ENCODE results near the gene CECR2.
"Not testable (repeated sequence)": the region's sequence is repeated elsewhere in the genome, so short reads cannot be mapped to it uniquely, and the experiment has no call there.

Gene CECR2

DNA sequence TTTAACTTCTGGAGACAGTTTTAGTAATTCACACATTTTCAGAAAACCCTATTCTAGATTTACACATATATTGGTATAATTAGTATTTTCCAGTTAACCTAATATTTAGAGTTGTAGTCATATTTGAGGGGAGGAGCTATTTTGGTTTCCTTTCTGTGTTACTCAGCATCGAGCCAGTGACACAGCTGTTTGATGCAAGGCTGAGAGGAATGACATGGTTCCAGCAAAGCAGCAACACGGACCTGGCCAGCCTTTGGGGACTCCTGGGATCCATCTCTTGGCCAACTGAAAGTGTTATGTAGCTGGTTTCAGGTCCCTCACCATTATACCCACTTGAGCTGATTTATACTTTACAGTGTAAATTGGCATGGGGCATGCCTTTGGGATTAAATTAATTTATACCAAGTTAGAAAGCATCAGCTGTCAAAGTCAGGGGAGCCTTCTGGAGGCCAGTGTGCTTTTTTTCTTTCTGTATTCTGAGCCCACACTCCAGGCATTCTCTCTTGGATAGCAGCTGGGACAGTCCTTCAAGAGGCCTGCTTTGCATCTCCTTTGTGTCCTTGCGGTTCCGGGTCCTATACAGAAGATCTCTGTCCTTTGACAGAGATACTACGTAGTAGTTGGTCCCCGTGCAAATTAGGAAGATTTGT is 102.8 kb downstream of the CECR2 start:
- no peak for DNase-seq

DNA sequence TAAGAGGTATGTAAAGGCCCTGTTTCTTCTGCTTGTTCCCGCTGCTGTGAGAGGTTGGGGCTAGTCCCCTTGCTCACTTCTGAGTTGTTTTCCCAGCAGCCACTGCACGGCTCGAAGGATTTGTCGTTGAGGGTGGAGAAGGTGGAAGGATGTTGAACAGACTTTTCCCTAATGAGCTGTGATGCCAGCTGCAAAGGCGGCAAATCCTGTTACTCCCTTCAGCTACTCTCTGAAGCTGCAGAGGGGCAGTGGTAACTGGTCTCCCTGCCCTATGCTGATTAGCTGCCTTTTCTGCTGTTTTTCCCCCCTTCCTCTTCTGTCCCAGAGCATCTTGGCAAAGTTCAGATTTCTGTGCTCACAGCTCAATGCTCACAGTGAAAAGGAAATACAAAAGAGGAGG is 103.7 kb downstream of the CECR2 start:
- no peak for DNase-seq

- no peak for DNase-seq
Observed at GRCh38 chr22:17475318-17476230, 106.3 kb downstream of the CECR2 start.

GRCh38 chr22:17476838-17477237 is 107.6 kb downstream of the CECR2 start:
- no peak for DNase-seq

- DNase-seq: no peak
Observed at GRCh38 chr22:17477391-17477833, 108.2 kb downstream of the CECR2 start.

DNA sequence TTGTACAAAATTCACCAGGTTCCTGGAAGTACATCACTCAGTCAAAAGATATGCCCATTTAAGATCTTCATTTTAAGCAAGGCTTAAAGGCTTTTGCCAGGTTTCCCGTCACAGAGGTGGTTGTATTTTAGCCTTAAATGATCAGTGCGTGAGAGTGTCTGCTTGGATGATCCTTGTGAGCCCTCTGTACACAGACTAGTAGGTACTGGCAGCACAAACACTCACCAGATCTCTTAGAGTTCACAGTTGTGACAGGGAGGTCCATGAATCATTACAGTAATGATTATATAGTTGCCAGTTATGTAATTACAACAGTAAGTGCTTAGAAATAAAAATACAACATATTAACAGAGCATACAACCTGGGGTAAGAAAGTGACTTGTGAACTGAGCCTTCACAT is 109.9 kb downstream of the CECR2 start:
- no peak for DNase-seq

DNA sequence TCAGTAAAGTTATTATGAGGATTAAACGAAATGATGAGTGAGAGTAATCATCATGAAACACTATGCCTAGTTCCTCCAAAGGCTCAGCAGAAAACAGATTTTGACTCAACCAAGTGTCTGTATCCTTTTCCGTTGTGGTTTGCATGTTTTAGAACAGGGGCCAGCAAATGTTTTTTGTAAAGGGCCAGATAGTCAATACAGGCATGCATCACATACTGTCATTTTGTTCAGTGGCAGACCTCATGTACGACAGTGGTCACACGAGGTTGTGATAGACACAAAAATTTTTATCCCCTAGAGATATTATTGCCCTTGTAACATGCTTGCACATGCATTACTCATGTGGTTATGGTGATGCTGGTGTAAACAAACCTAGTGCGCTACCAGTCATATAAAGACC is 112.2 kb downstream of the CECR2 start:
- DNase-seq: no peak

GRCh38 chr22:17483688-17484372 is 114.6 kb downstream of the CECR2 start:
- no peak for DNase-seq

DNA sequence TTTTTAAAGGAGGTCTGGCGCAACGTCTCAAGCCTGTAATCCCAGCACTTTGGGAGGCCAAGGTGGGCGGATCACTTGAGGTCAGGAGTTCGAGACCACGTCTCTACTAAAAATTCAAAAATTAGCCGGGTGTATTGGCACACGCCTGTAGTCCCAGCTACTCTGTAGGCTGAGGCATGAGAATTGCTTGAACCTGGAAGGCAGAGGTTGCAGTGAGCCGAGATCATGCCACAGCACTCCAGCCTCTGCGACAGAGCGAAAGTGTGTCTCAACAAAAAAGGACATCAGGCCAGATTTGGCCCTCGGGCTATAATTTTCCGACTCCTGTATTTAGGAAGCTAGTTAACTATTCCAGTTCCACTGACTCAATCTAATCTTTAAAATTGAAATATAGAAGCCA is 115.3 kb downstream of the CECR2 start:
- DNase-seq: no peak

GRCh38 chr22:17486313-17486712 is 117.1 kb downstream of the CECR2 start:
- DNase-seq: no peak

- no peak for DNase-seq
Observed at GRCh38 chr22:17486719-17487118, 117.5 kb downstream of the CECR2 start.

- DNase-seq: no peak
Observed at GRCh38 chr22:17489101-17489500, 119.8 kb downstream of the CECR2 start.

GRCh38 chr22:17491090-17491640 is 121.9 kb downstream of the CECR2 start:
- no peak for DNase-seq

DNA sequence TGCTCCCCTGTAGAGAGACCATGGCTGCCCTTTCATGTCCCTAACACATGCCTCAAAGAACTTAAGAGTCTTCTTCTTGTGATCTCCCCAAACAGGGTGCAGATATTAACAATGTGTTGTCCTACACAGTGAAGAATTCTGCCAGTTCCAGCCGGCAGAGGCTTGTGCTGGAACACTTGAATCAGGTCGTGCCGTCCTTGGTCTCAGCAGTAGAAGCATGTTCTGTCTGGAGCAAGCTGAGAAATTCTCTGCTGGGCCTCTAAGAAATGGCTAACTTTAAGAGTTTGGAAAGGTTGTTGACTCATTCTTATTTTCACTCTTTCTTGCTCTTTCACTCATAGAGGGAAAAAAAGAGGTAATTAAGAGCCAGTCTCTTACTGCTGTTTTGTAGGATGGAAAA is 123.0 kb downstream of the CECR2 start:
- DNase-seq: no peak

DNA sequence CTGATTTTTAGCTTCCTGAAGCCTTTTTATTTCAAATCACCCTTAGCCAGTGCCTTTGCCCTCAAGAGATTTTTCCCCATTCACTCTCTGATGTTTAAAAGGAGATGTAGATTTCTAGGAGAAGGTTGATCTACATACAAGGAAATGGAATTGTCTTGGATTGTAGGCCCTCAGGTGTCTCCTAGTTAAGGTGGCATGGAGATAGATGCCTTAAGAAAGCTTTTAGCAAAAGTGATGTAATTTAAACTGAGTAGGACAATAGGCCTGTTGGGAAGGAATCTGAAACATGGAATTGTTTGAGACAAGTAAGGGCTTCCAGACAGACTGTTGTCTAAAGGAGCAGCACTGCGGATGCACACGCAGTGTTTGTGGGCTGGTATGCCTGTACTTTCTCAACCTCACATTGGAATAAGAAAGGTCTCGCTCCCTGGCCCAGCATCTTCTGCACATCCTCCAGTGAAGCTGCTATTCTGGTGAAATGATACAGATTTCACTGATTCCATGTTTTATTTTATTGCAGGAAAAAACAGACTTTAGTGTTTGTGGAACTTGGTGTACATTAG is 124.2 kb downstream of the CECR2 start:
- DNase-seq: no peak

- DNase-seq: no peak
Observed at GRCh38 chr22:17496841-17497240, 127.6 kb downstream of the CECR2 start.

DNA sequence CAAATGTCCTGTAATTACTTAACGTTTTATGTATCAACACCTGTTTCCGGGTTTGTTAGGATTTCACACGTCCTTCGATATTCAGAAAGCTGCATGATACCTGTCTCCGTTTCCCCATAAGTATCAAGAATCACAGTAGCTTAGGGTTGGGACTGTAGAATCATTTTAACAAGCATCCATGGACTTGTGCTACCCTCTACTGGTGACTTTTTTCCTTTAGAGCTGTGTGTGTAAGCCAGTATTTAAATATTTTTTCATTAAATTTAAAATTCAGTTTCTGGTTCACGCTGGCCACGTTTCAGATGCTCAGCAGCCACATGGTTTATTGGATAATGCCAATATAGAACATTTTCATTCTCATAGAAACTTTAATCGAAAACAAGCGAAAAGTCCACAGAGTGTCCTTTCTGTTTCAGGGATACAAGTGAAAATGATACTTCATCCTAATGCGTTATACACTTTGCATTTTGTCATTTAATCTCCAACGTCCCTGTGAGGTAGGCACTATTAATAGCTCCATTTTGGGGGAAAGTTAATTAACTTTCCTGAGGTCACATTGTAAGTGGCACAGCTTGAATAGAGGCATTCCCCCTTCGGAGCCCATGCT is 132.5 kb downstream of the CECR2 start:
- DNase-seq: peak; percentile 66

DNA sequence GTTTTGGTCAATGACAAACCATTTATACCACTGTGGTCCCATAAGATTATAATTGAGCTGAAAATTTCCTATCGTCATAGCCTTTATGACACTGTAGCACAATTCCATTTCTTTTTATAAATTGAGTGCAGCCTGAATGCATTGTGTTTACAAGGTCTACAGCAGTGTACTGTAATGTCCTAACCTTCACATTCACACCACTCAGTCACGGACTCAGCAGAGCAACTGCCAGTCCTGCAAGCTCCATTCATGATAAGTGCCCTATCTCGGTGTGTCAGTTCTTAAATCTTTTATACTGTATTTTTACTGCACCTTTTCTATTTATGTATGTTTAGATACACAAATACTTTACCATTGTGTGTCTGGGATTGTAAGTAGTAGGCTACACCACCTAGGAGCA is 138.8 kb downstream of the CECR2 start:
- no peak for DNase-seq

GRCh38 chr22:17512960-17513359 is 143.7 kb downstream of the CECR2 start:
- DNase-seq: no peak

DNA sequence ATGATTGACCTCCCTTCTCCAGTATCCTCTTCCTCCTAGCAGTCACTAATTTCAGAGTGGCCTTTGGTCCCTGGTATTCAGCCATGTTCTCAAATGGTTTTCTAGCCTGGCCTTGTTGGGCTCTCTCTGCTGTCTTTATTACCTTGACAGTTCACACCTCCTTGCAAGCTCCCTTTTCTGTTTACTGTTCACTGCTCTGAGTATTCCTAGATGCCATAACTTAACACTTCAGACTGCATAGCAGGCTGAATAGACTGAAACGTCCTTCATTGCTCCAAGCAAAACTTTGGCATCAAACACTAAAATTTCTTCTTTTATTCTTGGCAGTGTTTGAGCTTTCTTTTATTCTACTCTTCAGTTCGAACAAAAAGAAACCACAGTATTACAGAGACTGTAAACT is 144.4 kb downstream of the CECR2 start:
- no peak for DNase-seq

DNA sequence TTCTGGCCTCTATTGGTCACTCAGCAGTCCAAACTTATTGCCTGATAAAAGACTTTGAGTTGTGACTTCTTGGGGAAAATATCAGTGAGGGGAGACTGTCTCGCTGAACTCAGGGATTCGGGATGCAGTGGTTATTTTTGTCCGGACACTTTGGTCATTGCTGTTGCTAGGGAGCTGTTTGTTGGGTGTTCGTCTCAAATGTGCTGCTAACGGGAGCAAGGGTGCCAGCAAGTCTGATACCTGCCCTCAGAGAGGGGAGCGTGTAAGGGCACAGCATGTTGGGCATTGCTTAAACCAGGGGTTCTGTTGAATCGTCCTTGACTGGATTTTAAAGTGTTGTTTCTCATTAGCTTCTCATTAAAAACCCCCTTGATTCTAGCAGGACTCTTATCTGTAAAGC is 144.8 kb downstream of the CECR2 start:
- DNase-seq: no peak

- DNase-seq: no peak
Observed at GRCh38 chr22:17518406-17518805, 149.1 kb downstream of the CECR2 start.

- DNase-seq: not testable (repeated sequence)
Observed at GRCh38 chr22:17521971-17522370, 152.7 kb downstream of the CECR2 start.
